Fibroblast of mammary gland (primary cell): Measurements from ENCODE around the gene DVL2.
A peak's percentile ranks its signal among the peaks of the same experiment; 100 is the strongest.

ENCODE experiments used
- DNase-seq: peaks from one replicate; pipeline ENCODE4 v3.0.0-alpha.2; 2010; ENCODE audit warnings: low read depth
- H3K4me3 ChIP-seq: 2 replicates; pipeline ENCODE4 v1.5.1; 2011; ENCODE audit warnings: low read depth, mild to moderate bottlenecking, low read length, moderate library complexity; ENCODE audit not compliant: control insufficient read depth
- CTCF ChIP-seq: conservative IDR thresholded peaks from 2 replicates; pipeline ENCODE4 v1.5.1; 2011; ENCODE audit warnings: low read depth, low read length, inconsistent platforms; ENCODE audit not compliant: control insufficient read depth, insufficient read depth

Gene DVL2

GRCh38 chr17:7222093-7222971 lies 12.0 kb downstream of the DVL2 start:
- H3K4me3 ChIP-seq, result no peak overlapping the region
- DNase-seq, result no peak
- TF ChIP-seq CTCF, result no peak

GRCh38 chr17:7221278-7222092 lies 12.8 kb downstream of the DVL2 start:
- DNase-seq, result no peak
- TF ChIP-seq CTCF, result no peak
- peak overlapping the region; percentile 73 for H3K4me3 ChIP-seq

GRCh38 chr17:7220593-7221277 lies 13.6 kb downstream of the DVL2 start:
- peak overlapping the region; percentile 73 for H3K4me3 ChIP-seq
- peak; percentile 67 for DNase-seq
- peak; percentile 48 for TF ChIP-seq CTCF

- peak within 1 kb of the TSS; percentile 73 for H3K4me3 ChIP-seq
- no peak for TF ChIP-seq CTCF
- DNase-seq, result peak; percentile 86
Observed at GRCh38 chr17:7219812-7220592, 14.3 kb downstream of the DVL2 start, which contains the start of the genes ACADVL and DLG4. TSS of gene ACADVL (plus strand) at chr17:7219938. CDS start at chr17:7219985, 47 bp downstream. TSS of gene DLG4 (minus strand) at chr17:7219836.

- DNase-seq, result no peak
- peak overlapping the region; percentile 73 for H3K4me3 ChIP-seq
- TF ChIP-seq CTCF, result no peak
Observed at GRCh38 chr17:7219229-7219811, 15.0 kb downstream of the DVL2 start.
